Umbilical cord (tissue), 2 donors: ENCODE measurements around the gene TUBA1A. TPM values are rescaled to one million over a fixed set of nuclear protein-coding genes. Genes with fewer than 3 reads are reported as not detected.
"Not testable (repeated sequence)": the region's sequence is repeated elsewhere in the genome, so short reads cannot be mapped to it uniquely, and the experiment has no call there.

Experiments used
- DNase-seq: peaks from one replicate; pipeline ENCODE4 v3.0.0-alpha.2; 2015; ENCODE audit warnings: low spot score
- total RNA-seq: library from RNA; depleted of rRNA; stranded (reverse); fragments of >200 nt; gene quantifications from one replicate; pipeline ENCODE4 v1.2.3, GENCODE V29; 2014; ENCODE audit warnings: low replicate concordance; ENCODE audit not compliant: insufficient read depth

Gene TUBA1A
- total RNA-seq, 1 donor from 2014 or later = 562 TPM

DNA sequence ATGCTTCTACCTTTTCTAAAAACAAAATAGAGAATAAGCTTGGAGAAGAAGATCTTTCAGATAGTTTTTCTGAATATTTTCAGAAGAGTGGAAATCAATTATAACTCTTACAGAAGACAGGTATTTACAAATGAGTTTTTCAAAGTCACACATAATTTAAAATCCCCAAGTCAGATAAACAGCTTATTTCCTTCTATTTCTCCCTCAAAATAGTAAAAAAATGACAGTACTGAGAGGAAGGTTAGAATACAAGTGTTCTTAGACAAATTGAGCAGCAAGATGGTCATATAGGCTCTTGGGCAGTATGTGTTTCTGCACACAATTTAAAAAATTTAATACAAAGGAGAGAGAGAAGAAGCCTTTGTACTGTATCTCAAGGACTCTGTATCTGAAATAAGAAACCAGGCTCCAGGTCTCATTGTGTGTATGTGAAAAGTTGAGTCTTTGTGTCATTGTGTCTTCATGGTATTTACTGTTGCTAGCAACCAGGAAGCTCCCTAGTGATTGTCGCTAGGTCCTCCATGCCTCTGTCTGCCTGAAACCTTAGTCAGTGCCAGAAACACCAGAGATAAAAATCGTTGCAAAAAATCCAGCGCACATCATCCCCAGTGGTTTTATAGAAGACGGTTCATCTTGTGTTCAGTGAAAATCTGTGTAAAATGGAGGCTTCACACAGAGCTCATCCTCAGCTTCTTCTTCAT, 12.9 kb upstream of the TUBA1A start:
- peak; percentile 66 for DNase-seq

DNA sequence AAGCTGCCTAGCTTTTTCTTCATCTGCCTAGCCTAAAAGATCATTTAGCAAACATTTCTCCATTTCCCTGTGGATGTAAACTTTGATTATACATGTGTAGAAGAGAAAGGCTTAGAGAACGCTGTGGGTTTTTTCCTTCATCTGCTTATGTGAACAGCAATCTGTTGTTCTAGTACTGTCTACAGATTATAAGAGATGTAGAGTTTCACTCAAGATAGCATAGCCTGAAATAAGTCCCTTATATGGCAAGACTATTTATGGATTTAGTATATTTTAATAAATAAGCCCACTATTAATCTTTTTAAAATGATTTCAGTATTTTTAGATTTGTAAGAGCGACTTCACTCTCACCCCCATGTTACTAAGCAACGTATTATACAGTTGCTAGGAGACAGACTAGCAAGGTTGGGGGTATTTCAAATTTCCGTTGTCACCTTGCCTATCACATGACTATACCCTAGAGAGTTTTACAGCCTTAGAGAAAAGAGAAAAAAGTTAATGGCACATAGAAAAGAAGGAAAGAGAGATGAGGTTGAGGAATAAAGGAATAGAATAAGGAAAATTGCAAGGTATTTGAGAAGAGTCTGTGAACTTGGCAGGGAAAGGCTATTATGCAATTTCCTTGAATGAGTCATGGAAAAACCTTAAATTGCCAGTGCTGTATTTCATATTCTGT, 12.2 kb upstream of the TUBA1A start:
- DNase-seq = peak; percentile 93

DNA sequence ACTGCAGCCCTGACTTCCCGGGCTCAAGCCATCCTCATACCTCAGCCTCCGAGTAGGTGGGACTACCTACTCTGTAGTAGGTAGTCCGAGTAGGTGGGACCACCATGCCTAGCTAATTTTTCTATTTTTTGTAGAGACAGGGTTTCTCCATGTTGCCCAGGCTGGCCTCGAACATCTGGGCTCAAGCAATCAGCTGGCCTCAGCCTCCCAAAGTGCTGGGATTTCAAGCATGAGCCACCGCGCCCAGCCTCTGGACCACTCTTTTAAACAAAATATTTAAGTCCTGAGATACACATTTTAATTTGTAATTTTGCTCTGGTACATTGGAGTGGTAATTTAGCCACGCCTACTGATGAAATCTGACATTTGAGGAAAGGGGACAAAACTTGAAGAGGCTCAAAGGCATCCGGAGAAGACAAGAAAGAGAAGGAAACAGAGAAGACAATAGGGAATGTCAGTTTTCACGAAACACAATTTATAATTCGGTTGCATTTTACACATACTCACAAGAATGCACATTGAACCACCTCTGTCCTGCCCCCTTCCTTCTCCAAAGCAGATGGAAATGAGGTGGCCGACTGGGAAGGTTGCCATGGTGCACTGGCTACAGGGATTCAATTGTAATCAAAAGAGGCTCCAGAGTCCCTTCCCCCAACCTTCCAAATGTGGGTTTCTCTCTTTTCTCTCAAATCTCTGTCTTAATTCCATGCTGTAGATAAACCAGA, 9.7 kb upstream of the TUBA1A start:
- no peak for DNase-seq

- no peak for DNase-seq
These were observed 8.4 kb upstream of the TUBA1A start for GRCh38 chr12:49197256-49197655.

GRCh38 chr12:49195736-49196135, 6.9 kb upstream of the TUBA1A start:
- peak; percentile 23 for DNase-seq

GRCh38 chr12:49193746-49194145, 4.9 kb upstream of the TUBA1A start:
- DNase-seq = not testable (repeated sequence)

- not testable (repeated sequence) for DNase-seq
These were observed 2.6 kb upstream of the TUBA1A start for GRCh38 chr12:49191498-49191897.

GRCh38 chr12:49190974-49191373, 2.1 kb upstream of the TUBA1A start:
- no peak for DNase-seq

GRCh38 chr12:49189731-49190716, 1.1 kb upstream of the TUBA1A start:
- DNase-seq = no peak

GRCh38 chr12:49188201-49188915, 522 bp downstream of the TUBA1A start:
- peak; percentile 85 for DNase-seq

- DNase-seq = peak; percentile 86
These were observed 1.7 kb downstream of the TUBA1A start for GRCh38 chr12:49187184-49187583.

DNA sequence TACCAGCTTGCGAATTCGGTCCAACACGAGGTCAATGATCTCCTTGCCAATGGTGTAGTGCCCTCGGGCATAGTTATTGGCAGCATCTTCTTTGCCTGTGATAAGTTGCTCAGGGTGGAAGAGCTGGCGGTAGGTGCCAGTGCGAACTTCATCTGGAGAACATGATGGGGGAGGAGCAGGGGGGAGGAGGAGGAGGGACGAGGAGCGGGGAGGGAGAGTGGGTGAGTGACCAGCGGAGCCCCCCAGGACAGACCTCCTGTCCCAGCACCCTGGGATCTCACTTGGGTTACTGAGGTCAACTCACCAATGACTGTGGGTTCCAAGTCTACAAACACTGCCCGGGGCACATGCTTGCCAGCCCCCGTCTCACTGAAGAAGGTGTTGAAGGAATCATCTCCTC, 2.6 kb downstream of the TUBA1A start:
- DNase-seq = not testable (repeated sequence)

DNA sequence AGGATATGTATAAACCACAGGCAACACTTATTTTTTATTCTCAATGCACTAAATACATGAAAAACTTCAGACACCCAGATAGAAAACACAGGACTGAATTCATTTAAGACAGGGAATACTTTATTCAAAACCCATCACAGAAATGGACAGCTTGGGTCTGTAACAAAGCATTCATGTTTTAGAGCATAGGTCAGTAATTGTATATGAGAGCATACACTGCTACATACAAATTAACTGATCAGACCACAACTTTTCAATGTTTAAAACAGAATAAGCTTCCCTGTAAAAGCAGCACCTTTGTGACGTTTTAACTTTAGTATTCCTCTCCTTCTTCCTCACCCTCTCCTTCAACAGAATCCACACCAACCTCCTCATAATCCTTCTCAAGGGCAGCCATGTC, 4.2 kb downstream of the TUBA1A start:
- not testable (repeated sequence) for DNase-seq

GRCh38 chr12:49183214-49183950, 5.5 kb downstream of the TUBA1A start:
- not testable (repeated sequence) for DNase-seq

- DNase-seq = no peak
These were observed 14.7 kb downstream of the TUBA1A start for GRCh38 chr12:49174218-49174617.

DNA sequence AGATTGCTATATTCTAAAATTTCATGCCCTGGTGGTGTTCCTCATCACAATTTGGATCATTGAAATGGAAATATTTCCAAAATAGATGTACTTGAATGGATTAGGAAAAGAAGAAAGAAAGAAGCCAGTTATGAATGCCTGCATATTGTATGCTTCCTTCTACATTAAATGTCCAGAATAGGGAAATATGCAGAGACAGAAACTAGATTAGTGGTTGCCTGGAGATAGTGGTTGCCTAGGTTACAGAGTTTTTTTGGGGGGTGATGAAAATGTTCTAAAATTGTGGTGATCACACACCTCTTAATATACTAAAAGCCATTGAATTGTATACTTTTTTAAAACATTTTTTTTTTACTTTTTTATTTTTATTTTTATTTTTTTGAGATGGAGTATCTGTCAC, 18.0 kb downstream of the TUBA1A start:
- no peak for DNase-seq

- no peak for DNase-seq
These were observed 23.8 kb downstream of the TUBA1A start for GRCh38 chr12:49165114-49165513.

- DNase-seq = not testable (repeated sequence)
These were observed 27.0 kb downstream of the TUBA1A start for GRCh38 chr12:49161901-49162300.

DNA sequence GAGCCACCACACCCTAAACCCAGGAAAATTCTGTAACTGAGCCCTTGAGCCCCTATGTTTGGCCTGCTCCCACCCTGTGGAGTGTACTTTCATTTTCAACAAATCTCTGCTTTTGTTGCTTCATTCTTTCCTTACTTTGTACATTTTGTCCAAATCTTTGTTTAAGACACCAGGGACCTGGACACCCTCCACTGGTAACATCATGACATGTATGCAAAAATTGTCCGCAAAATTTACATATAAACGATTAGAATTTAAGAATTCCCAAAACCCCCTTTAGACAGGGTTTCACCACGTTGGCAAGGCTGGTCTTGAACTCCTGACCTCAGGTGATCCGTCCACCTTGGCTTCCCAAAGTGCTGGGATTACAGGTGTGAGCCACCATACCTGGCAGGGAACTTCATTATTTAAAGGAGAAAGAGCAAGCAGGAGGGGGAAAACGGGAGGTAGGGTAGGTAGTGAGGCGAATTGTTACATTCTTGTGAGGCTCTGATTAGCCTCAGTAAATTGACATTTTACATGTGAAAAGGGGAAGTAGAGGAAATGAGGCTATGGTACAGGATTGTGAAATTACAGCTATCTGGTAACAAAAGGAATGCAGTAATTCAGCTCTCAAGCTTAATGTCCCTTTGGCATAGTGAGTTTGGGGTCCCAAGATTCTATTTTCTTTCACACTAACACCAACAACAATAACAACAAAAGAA, 27.6 kb downstream of the TUBA1A start:
- DNase-seq = no peak
